G401.6 (cell line): ENCODE results near the gene THBS4.

ENCODE experiments used
- FAIRE-seq: peaks from 2 replicates; lab custom pipeline; 2012; peaks lifted over from hg19 to GRCh38; lab: Jason Lieb, UNC

THBS4 gene

GRCh38 chr5:80048084-80048780 lies 13.1 kb downstream of the THBS4 start:
- no peak for FAIRE-seq

GRCh38 chr5:80052464-80052863 lies 17.3 kb downstream of the THBS4 start:
- FAIRE-seq = no peak

- no peak for FAIRE-seq
These were observed 19.5 kb downstream of the THBS4 start for GRCh38 chr5:80054682-80055081.

GRCh38 chr5:80055491-80056170 lies 20.5 kb downstream of the THBS4 start:
- FAIRE-seq = no peak

GRCh38 chr5:80057099-80057498 lies 22.0 kb downstream of the THBS4 start:
- FAIRE-seq = no peak

GRCh38 chr5:80057921-80058320 lies 22.8 kb downstream of the THBS4 start:
- no peak for FAIRE-seq

- FAIRE-seq = no peak
These were observed 24.3 kb downstream of the THBS4 start for GRCh38 chr5:80059354-80059980.

GRCh38 chr5:80060966-80061365 lies 25.8 kb downstream of the THBS4 start:
- no peak for FAIRE-seq

- no peak for FAIRE-seq
These were observed 26.4 kb downstream of the THBS4 start for GRCh38 chr5:80061547-80061946.

- FAIRE-seq = no peak
These were observed 29.0 kb downstream of the THBS4 start for GRCh38 chr5:80064124-80064523.

GRCh38 chr5:80067016-80067415 lies 31.9 kb downstream of the THBS4 start:
- peak; percentile 3 for FAIRE-seq

GRCh38 chr5:80067531-80068245 lies 32.5 kb downstream of the THBS4 start:
- FAIRE-seq = no peak

- FAIRE-seq = no peak
These were observed 33.1 kb downstream of the THBS4 start for GRCh38 chr5:80068246-80068636.

- FAIRE-seq = no peak
These were observed 33.6 kb downstream of the THBS4 start for GRCh38 chr5:80068775-80069174.

- FAIRE-seq = no peak
These were observed 34.2 kb downstream of the THBS4 start for GRCh38 chr5:80069251-80069800.

GRCh38 chr5:80069918-80070318 lies 34.8 kb downstream of the THBS4 start:
- no peak for FAIRE-seq

GRCh38 chr5:80070338-80071056 lies 35.3 kb downstream of the THBS4 start:
- no peak for FAIRE-seq

- FAIRE-seq = no peak
These were observed 36.4 kb downstream of the THBS4 start for GRCh38 chr5:80071510-80072021.

GRCh38 chr5:80072103-80073073 lies 37.2 kb downstream of the THBS4 start:
- FAIRE-seq = no peak
